ENCODE results near the gene PYGM.

DNA sequence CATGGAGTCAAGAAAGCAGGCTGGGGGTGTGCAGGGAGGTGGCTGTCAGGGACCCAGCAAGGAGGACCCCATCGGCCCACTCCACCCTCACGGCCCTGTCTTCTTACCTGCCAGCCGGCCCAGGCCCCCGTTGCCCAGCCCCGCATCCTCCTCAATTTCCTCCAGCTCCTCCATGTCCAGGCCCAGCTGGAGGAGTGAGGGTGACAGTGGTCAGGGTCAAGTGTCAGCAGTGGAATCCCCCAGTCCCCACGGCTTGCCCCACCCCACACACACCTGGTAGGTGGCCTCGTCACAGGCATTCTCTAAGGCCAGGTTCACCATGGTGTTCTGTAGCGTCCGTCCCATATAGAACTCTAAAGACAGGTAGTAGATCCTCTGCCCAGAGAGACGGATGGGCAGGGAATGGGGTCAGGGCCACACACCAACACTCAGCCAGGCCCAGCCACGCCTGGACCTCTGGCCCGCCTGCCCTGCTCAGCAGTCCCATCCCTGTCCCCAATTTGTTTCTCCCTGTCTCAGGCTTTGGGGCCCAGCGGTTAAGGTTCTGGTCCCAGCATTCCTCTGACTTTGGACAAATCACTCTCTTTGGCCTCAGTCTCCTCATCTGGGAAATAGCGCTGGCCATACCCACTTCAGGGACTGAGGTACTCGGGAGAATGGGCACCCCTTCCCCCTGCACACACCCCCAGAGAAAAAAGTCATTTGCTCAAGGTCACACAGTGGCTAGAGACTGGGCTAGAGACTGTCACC, 1.3 kb downstream of the PYGM start:
- TF ChIP-seq, protein P1, sequence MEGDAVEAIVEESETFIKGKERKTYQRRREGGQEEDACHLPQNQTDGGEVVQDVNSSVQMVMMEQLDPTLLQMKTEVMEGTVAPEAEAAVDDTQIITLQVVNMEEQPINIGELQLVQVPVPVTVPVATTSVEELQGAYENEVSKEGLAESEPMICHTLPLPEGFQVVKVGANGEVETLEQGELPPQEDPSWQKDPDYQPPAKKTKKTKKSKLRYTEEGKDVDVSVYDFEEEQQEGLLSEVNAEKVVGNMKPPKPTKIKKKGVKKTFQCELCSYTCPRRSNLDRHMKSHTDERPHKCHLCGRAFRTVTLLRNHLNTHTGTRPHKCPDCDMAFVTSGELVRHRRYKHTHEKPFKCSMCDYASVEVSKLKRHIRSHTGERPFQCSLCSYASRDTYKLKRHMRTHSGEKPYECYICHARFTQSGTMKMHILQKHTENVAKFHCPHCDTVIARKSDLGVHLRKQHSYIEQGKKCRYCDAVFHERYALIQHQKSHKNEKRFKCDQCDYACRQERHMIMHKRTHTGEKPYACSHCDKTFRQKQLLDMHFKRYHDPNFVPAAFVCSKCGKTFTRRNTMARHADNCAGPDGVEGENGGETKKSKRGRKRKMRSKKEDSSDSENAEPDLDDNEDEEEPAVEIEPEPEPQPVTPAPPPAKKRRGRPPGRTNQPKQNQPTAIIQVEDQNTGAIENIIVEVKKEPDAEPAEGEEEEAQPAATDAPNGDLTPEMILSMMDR (IDR thresholded peaks at IDR 0.05) = no peak
- TF ChIP-seq POLR2A (IDR thresholded peaks at IDR 0.05) = no peak
- no peak for TF ChIP-seq POLR2AphosphoS5 (IDR thresholded peaks at IDR 0.05)
- TF ChIP-seq EP300 (IDR thresholded peaks at IDR 0.05) = no peak
